ENCODE measurements around the gene OR6A2.
"Not testable (repeated sequence)": the region's sequence is repeated elsewhere in the genome, so short reads cannot be mapped to it uniquely, and the experiment has no call there.

Gene OR6A2

DNA sequence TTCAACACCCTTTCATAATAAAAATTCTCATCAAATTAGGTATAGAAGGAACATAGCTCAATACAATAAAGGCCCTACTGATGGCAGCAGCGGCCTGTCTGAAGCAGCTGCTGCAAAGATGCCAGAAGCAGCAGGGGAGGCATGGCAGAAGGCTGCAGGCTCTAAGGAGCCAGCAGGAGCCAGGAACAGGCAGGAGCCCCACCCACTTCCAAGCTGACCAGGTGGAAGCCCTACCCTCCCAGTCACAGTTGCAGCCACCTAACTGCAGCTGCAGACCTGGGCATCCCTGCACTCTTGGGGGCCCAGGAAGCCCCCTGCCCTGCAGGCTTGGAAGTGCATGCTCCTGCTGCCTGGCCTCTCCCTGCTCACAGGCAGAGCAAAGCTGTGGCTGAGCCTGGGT lies 18.2 kb upstream of the OR6A2 start:
- Histone ChIP-seq H3K9ac (ENCODE audit: low read depth, low read length) (no peak overlapping the region), H3K27me3 (ENCODE audit: control insufficient read depth, insufficient read depth, low read length) (no peaks in the 10 kb centered on the region), H3K9me3 (ENCODE audit: control insufficient read depth, insufficient read depth, low read length) (no peaks in the 10 kb centered on the region), H3K4me1 (ENCODE audit: control insufficient read depth, insufficient read depth, low read length) (no peaks in the 10 kb centered on the region), H3K36me3 (ENCODE audit: control insufficient read depth, insufficient read depth, low read length) (no peaks in the 10 kb centered on the region), H3K4me3 (ENCODE audit: low read depth, low read length) (no peak overlapping the region), H3K27ac (ENCODE audit: low read depth, low read length) (no peak overlapping the region)

DNA sequence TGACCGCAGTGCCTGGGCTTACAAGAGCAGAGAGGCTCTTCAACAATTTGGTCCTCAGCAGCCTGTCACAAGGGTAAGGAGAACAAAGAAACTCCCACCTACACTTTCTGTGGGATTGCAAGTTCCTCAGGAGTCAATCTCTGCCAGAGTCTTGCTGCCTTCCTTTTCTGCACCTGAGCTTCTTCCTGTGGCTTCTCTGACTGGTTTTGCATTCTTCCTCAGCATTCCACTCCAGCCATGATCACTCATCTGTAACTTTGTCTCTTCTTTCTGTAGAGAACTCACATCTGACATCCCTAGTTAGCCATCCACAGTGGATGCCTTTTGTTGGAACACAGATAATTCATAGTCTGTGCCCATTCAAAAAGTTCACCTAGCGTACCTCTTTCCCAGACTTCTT lies 14.2 kb upstream of the OR6A2 start:
- Histone ChIP-seq H3K4me1 (ENCODE audit: control insufficient read depth, insufficient read depth, low read length) (no peaks in the 10 kb centered on the region), H3K27me3 (ENCODE audit: control insufficient read depth, insufficient read depth, low read length) (no peaks in the 10 kb centered on the region), H3K36me3 (ENCODE audit: control insufficient read depth, insufficient read depth, low read length) (no peaks in the 10 kb centered on the region), H3K27ac (ENCODE audit: low read depth, low read length) (no peak overlapping the region), H3K9me3 (ENCODE audit: control insufficient read depth, insufficient read depth, low read length) (no peaks in the 10 kb centered on the region), H3K9ac (ENCODE audit: low read depth, low read length) (no peak overlapping the region), H3K4me3 (ENCODE audit: low read depth, low read length) (no peak overlapping the region)

- Histone ChIP-seq H3K27ac (ENCODE audit: low read depth, low read length) (no peak overlapping the region), H3K4me3 (ENCODE audit: low read depth, low read length) (no peak overlapping the region), H3K36me3 (ENCODE audit: control insufficient read depth, insufficient read depth, low read length) (no peaks in the 10 kb centered on the region), H3K27me3 (ENCODE audit: control insufficient read depth, insufficient read depth, low read length) (no peaks in the 10 kb centered on the region), H3K9me3 (ENCODE audit: control insufficient read depth, insufficient read depth, low read length) (no peaks in the 10 kb centered on the region), H3K9ac (ENCODE audit: low read depth, low read length) (no peak overlapping the region), H3K4me1 (ENCODE audit: control insufficient read depth, insufficient read depth, low read length) (no peaks in the 10 kb centered on the region)
Observed at GRCh38 chr11:6812390-6813005, 13.0 kb upstream of the OR6A2 start.

DNA sequence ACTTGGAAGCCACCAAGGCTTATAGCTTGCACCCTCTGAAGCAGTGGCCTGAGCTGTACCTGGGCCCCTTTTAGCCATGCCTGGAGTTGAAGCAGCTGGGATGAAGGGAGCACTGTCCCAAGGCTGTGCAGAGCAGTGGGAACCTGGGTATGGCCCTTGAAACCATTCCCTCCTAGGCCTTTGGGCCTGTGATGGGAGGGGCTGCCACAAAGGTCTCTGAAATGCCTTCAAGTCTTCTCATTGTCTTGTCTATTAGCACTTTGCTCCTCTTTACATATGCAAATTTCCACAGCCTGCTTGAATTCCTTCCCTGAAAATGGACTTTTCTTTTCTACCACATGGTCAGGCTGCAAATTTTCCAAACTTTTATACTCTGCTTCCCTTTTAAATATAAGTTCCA lies 1.6 kb upstream of the OR6A2 start:
- not testable (repeated sequence) for H3K9ac ChIP-seq (ENCODE audit: low read depth, low read length); H3K4me1 ChIP-seq (ENCODE audit: control insufficient read depth, insufficient read depth, low read length); H3K27me3 ChIP-seq (ENCODE audit: control insufficient read depth, insufficient read depth, low read length); H3K36me3 ChIP-seq (ENCODE audit: control insufficient read depth, insufficient read depth, low read length)
- H3K9me3 ChIP-seq (ENCODE audit: control insufficient read depth, insufficient read depth, low read length) = peaks cover 12% of the 10 kb centered on the region; the same call in 1 of the 2 replicates
- H3K4me3 ChIP-seq (ENCODE audit: low read depth, low read length) = peak overlapping the region; percentile 22; the same call in 1 of the 2 replicates
- peak overlapping the region; percentile 74 for H3K27ac ChIP-seq (ENCODE audit: low read depth, low read length)

DNA sequence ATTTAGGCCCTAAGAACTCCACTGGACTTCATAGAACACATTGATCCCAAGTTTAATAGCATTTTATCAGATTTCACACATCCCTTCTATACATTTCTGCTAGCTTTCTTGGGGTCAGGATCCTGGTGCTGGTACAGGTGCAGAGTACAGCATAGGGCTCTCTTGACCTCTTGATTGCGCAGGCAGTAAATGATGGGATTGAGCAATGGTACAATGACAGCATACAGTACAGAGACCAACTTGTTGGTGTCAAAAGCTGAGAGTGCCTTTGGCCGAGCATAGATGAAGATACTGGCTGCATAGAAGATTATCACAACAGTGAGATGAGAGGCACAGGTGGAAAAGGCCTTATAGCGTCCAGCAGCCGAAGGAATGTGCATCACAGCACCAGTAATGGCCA lies 4.8 kb downstream of the OR6A2 start:
- no peaks in the 10 kb centered on the region for H3K4me1 ChIP-seq (ENCODE audit: control insufficient read depth, insufficient read depth, low read length)
- no peaks in the 10 kb centered on the region for H3K36me3 ChIP-seq (ENCODE audit: control insufficient read depth, insufficient read depth, low read length)
- H3K27me3 ChIP-seq (ENCODE audit: control insufficient read depth, insufficient read depth, low read length) = no peaks in the 10 kb centered on the region
- no peaks in the 10 kb centered on the region for H3K9me3 ChIP-seq (ENCODE audit: control insufficient read depth, insufficient read depth, low read length)
- no peak overlapping the region for H3K4me3 ChIP-seq (ENCODE audit: low read depth, low read length)
- no peak overlapping the region for H3K9ac ChIP-seq (ENCODE audit: low read depth, low read length)
- no peak overlapping the region for H3K27ac ChIP-seq (ENCODE audit: low read depth, low read length)

- H3K27me3 ChIP-seq (ENCODE audit: control insufficient read depth, insufficient read depth, low read length) = no peaks in the 10 kb centered on the region
- no peak overlapping the region for H3K4me3 ChIP-seq (ENCODE audit: low read depth, low read length)
- H3K27ac ChIP-seq (ENCODE audit: low read depth, low read length) = no peak overlapping the region
- no peaks in the 10 kb centered on the region for H3K36me3 ChIP-seq (ENCODE audit: control insufficient read depth, insufficient read depth, low read length)
- H3K9me3 ChIP-seq (ENCODE audit: control insufficient read depth, insufficient read depth, low read length) = no peaks in the 10 kb centered on the region
- H3K4me1 ChIP-seq (ENCODE audit: control insufficient read depth, insufficient read depth, low read length) = no peaks in the 10 kb centered on the region
- no peak overlapping the region for H3K9ac ChIP-seq (ENCODE audit: low read depth, low read length)
Observed at GRCh38 chr11:6790546-6790945, 8.9 kb downstream of the OR6A2 start.

GRCh38 chr11:6782720-6783119 lies 16.8 kb downstream of the OR6A2 start, which contains the start of gene OR2AG1:
OR2AG1 (plus strand) TSS chr11:6783020; CDS start chr11:6785038, 2,018 bp downstream.
- Histone ChIP-seq H3K4me3 (ENCODE audit: low read depth, low read length) (no peak within 1 kb of the TSS), H3K9ac (ENCODE audit: low read depth, low read length) (no peak within 1 kb of the TSS), H3K27ac (ENCODE audit: low read depth, low read length) (no peak within 1 kb of the TSS), H3K27me3 (ENCODE audit: control insufficient read depth, insufficient read depth, low read length) (no peaks in the 10 kb centered on the region), H3K36me3 (ENCODE audit: control insufficient read depth, insufficient read depth, low read length) (no peaks in the 10 kb centered on the region), H3K4me1 (ENCODE audit: control insufficient read depth, insufficient read depth, low read length) (no peaks in the 10 kb centered on the region), H3K9me3 (ENCODE audit: control insufficient read depth, insufficient read depth, low read length) (no peaks in the 10 kb centered on the region)

GRCh38 chr11:6780829-6781228 lies 18.7 kb downstream of the OR6A2 start:
- Histone ChIP-seq H3K4me3 (ENCODE audit: low read depth, low read length) (no peak overlapping the region), H3K9me3 (ENCODE audit: control insufficient read depth, insufficient read depth, low read length) (no peaks in the 10 kb centered on the region), H3K36me3 (ENCODE audit: control insufficient read depth, insufficient read depth, low read length) (no peaks in the 10 kb centered on the region), H3K27ac (ENCODE audit: low read depth, low read length) (no peak overlapping the region), H3K4me1 (ENCODE audit: control insufficient read depth, insufficient read depth, low read length) (no peaks in the 10 kb centered on the region), H3K27me3 (ENCODE audit: control insufficient read depth, insufficient read depth, low read length) (no peaks in the 10 kb centered on the region), H3K9ac (ENCODE audit: low read depth, low read length) (no peak overlapping the region)

DNA sequence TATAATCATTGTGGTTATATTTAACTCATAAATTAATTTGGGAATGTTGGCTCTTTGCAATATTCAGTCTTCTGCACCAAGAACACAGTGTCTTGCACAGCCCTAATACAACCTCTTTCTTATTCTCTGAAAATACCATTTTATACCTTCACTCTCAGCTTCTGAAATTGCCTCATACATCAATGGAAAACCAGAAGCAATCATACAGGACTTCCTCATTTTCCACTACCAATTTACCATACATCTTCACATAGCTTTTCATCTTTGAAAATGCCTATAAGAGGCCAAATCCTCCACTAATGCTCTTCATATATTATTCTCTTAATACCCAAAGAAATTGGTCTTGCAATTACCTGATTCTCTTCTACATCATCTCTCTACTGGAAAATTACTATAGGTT lies 21.0 kb downstream of the OR6A2 start:
- Histone ChIP-seq H3K27ac (ENCODE audit: low read depth, low read length) (no peak overlapping the region), H3K36me3 (ENCODE audit: control insufficient read depth, insufficient read depth, low read length) (no peaks in the 10 kb centered on the region), H3K27me3 (ENCODE audit: control insufficient read depth, insufficient read depth, low read length) (no peaks in the 10 kb centered on the region), H3K4me3 (ENCODE audit: low read depth, low read length) (no peak overlapping the region), H3K9ac (ENCODE audit: low read depth, low read length) (no peak overlapping the region), H3K4me1 (ENCODE audit: control insufficient read depth, insufficient read depth, low read length) (no peaks in the 10 kb centered on the region), H3K9me3 (ENCODE audit: control insufficient read depth, insufficient read depth, low read length) (no peaks in the 10 kb centered on the region)

- Histone ChIP-seq H3K9ac (ENCODE audit: low read depth, low read length) (no peak within 1 kb of the TSS), H3K4me1 (ENCODE audit: control insufficient read depth, insufficient read depth, low read length) (no peaks in the 10 kb centered on the region), H3K27me3 (ENCODE audit: control insufficient read depth, insufficient read depth, low read length) (no peaks in the 10 kb centered on the region), H3K4me3 (ENCODE audit: low read depth, low read length) (no peak within 1 kb of the TSS), H3K27ac (ENCODE audit: low read depth, low read length) (no peak within 1 kb of the TSS), H3K36me3 (ENCODE audit: control insufficient read depth, insufficient read depth, low read length) (no peaks in the 10 kb centered on the region), H3K9me3 (ENCODE audit: control insufficient read depth, insufficient read depth, low read length) (no peaks in the 10 kb centered on the region)
Observed at GRCh38 chr11:6771926-6772893, 27.3 kb downstream of the OR6A2 start, which contains the start of gene OR2AG2. OR2AG2 (minus strand) TSS chr11:6771976; CDS start chr11:6768957, 3,019 bp downstream.

GRCh38 chr11:6757373-6757967 lies 42.0 kb downstream of the OR6A2 start:
- H3K4me1 ChIP-seq (ENCODE audit: control insufficient read depth, insufficient read depth, low read length) = no peaks in the 10 kb centered on the region
- no peaks in the 10 kb centered on the region for H3K9me3 ChIP-seq (ENCODE audit: control insufficient read depth, insufficient read depth, low read length)
- no peak overlapping the region for H3K4me3 ChIP-seq (ENCODE audit: low read depth, low read length)
- no peaks in the 10 kb centered on the region for H3K36me3 ChIP-seq (ENCODE audit: control insufficient read depth, insufficient read depth, low read length)
- H3K27ac ChIP-seq (ENCODE audit: low read depth, low read length) = no peak overlapping the region
- H3K9ac ChIP-seq (ENCODE audit: low read depth, low read length) = no peak overlapping the region
- no peaks in the 10 kb centered on the region for H3K27me3 ChIP-seq (ENCODE audit: control insufficient read depth, insufficient read depth, low read length)

Data from HUES48 (cell line).